ENCODE measurements around the gene EDIL3. TPM values are rescaled to one million over a fixed set of nuclear protein-coding genes. Genes with fewer than 3 reads are reported as not detected.

EDIL3 gene
- total RNA-seq, 2 donors from 2014 or later: 2.2 to 17.5 TPM

DNA sequence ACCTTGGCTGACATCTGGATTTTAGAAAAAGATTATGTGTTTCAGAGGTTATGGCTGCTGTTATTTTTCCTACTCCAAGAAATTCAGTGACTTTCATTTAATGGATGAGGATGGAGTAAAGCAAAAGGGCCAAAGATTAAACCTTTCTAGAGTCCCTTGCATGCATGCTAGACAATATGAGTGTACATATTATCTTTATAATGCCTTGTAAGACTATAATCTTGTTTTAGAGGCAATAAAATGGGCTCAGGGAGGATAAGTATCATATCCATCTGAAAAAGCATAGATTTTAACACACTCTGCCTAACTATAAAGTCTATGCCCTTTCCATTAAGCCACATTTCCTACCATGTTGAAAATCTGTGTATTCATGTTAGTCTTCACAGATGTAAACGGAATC is 199.8 kb downstream of the EDIL3 start:
- H3K27ac ChIP-seq (ENCODE audit: low read depth, low read length): no peak overlapping the region
- Mint-ChIP-seq H3K27me3 (ENCODE audit: insufficient read depth) (no peaks in the 10 kb centered on the region), H3K27ac (no peak overlapping the region), H3K4me3 (no peak overlapping the region), H3K9me3 (no peaks in the 10 kb centered on the region), H3K36me3 (ENCODE audit: low read depth) (no peaks in the 10 kb centered on the region), H3K4me1 (peaks cover 6% of the 10 kb centered on the region)
- H3K9ac ChIP-seq (ENCODE audit: extremely low read depth, low read length, poor library complexity, severe bottlenecking): no peak overlapping the region
- no peak overlapping the region for H3K4me3 ChIP-seq (ENCODE audit: low read length)
- TF ChIP-seq CTCF (conservative IDR thresholded peaks at IDR 0.05): no peak
- WGBS, 2 experiments (ENCODE audit: insufficient coverage in 1 of 2, insufficient read length in 1 of 2): 80% methylated on average over 1 of the region's 1 CpG
- peaks cover 4% of the 10 kb centered on the region for H3K4me1 ChIP-seq (ENCODE audit: control insufficient read depth, insufficient read depth, low read length)
- no peaks in the 10 kb centered on the region for H3K27me3 ChIP-seq (ENCODE audit: control insufficient read depth, insufficient read depth, low read length, poor library complexity, severe bottlenecking)
- DNase-seq: no peak
- H3K9me3 ChIP-seq (ENCODE audit: control insufficient read depth, low read length): no peaks in the 10 kb centered on the region
- H3K36me3 ChIP-seq (ENCODE audit: control insufficient read depth, insufficient read depth, low read length): no peaks in the 10 kb centered on the region

DNA sequence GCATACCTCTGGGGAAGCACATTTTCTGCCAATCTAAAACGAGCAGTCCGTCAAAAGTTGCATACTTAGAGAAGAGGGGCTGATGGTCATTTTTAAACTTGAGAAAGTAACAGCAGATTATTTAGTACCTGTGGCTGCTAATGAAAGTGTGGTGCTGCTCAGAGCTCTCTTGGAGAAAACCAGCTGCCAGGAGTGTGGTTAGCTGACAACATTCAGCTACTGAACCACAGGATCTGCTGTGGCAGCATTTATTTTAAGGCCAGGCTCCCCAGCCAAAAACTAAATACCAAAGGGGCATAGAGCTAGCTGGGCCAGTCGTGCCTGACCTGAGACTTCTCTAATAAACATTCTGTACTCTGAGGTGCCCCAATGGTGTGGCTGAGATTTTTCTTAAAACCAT is 203.6 kb downstream of the EDIL3 start:
- H3K4me3 Mint-ChIP-seq: no peak overlapping the region
- no peak for DNase-seq
- Histone ChIP-seq H3K36me3 (ENCODE audit: control insufficient read depth, insufficient read depth, low read length) (no peaks in the 10 kb centered on the region), H3K9ac (ENCODE audit: extremely low read depth, low read length, poor library complexity, severe bottlenecking) (no peak overlapping the region), H3K4me1 (ENCODE audit: control insufficient read depth, insufficient read depth, low read length) (no peaks in the 10 kb centered on the region), H3K27me3 (ENCODE audit: control insufficient read depth, insufficient read depth, low read length, poor library complexity, severe bottlenecking) (no peaks in the 10 kb centered on the region), H3K9me3 (ENCODE audit: control insufficient read depth, low read length) (no peaks in the 10 kb centered on the region), H3K27ac (ENCODE audit: low read depth, low read length) (no peak overlapping the region), H3K4me3 (ENCODE audit: low read length) (no peak overlapping the region)
- WGBS, 2 experiments (ENCODE audit: insufficient coverage in 1 of 2, insufficient read length in 1 of 2): 78 to 100% methylated on average over 1 to 3 of the region's 3 CpGs
- H3K4me1 Mint-ChIP-seq: no peaks in the 10 kb centered on the region
- no peaks in the 10 kb centered on the region for H3K27me3 Mint-ChIP-seq (ENCODE audit: insufficient read depth)
- no peaks in the 10 kb centered on the region for H3K36me3 Mint-ChIP-seq (ENCODE audit: low read depth)
- TF ChIP-seq CTCF (conservative IDR thresholded peaks at IDR 0.05): no peak
- H3K27ac Mint-ChIP-seq: no peak overlapping the region
- no peaks in the 10 kb centered on the region for H3K9me3 Mint-ChIP-seq

GRCh38 chr5:84168841-84169240 is 215.8 kb downstream of the EDIL3 start:
- H3K4me3 ChIP-seq (ENCODE audit: low read length): no peak overlapping the region
- no peak for DNase-seq
- no peaks in the 10 kb centered on the region for H3K36me3 ChIP-seq (ENCODE audit: control insufficient read depth, insufficient read depth, low read length)
- no peak overlapping the region for H3K9ac ChIP-seq (ENCODE audit: extremely low read depth, low read length, poor library complexity, severe bottlenecking)
- no peak for TF ChIP-seq CTCF (conservative IDR thresholded peaks at IDR 0.05)
- no peaks in the 10 kb centered on the region for H3K27me3 Mint-ChIP-seq (ENCODE audit: insufficient read depth)
- no peaks in the 10 kb centered on the region for H3K4me1 ChIP-seq (ENCODE audit: control insufficient read depth, insufficient read depth, low read length)
- H3K27ac Mint-ChIP-seq: no peak overlapping the region
- no peaks in the 10 kb centered on the region for H3K9me3 Mint-ChIP-seq
- no peaks in the 10 kb centered on the region for H3K4me1 Mint-ChIP-seq
- H3K27ac ChIP-seq (ENCODE audit: low read depth, low read length): no peak overlapping the region
- WGBS, 2 experiments (ENCODE audit: insufficient coverage in 1 of 2, insufficient read length in 1 of 2): 82 to 92% methylated on average over 1 to 2 of the region's 2 CpGs
- no peaks in the 10 kb centered on the region for H3K27me3 ChIP-seq (ENCODE audit: control insufficient read depth, insufficient read depth, low read length, poor library complexity, severe bottlenecking)
- no peaks in the 10 kb centered on the region for H3K36me3 Mint-ChIP-seq (ENCODE audit: low read depth)
- no peak overlapping the region for H3K4me3 Mint-ChIP-seq
- H3K9me3 ChIP-seq (ENCODE audit: control insufficient read depth, low read length): no peaks in the 10 kb centered on the region

Measured in endodermal cell (in vitro differentiated cells).